Prostate gland (tissue), 2 donors: Measurements from ENCODE around the gene PTPN14. TPM values are rescaled to one million over a fixed set of nuclear protein-coding genes. Genes with fewer than 3 reads are reported as not detected.

ENCODE experiments used
- DNase-seq: peaks from one replicate; pipeline ENCODE4 v3.0.0-alpha.2; 2019; ENCODE audit warnings: low spot score
- H3K27ac ChIP-seq, 2 donors: fragments of 200-600 bp; sonication (generic); 2 replicates each; pipeline ENCODE4 v1.5.1; 2017 to 2019
- H3K27me3 ChIP-seq: fragments of 200-600 bp; sonication (generic); replicated peaks from 2 replicates; pipeline ENCODE4 v1.5.1; 2019; ENCODE audit not compliant: insufficient read depth
- H3K36me3 ChIP-seq, 2 donors: fragments of 200-600 bp; sonication (generic); 1 replicate in 1 of 2; 2 replicates in 1 of 2; pipeline versions ENCODE4 v1.5.1 to v1.8.1; 2017 to 2019
- H3K4me1 ChIP-seq: fragments of 200-600 bp; sonication (generic); replicated peaks from 2 replicates; pipeline ENCODE4 v1.5.1; 2019
- H3K4me3 ChIP-seq, 2 donors: fragments of 200-600 bp; sonication (generic); 2 replicates each; pipeline ENCODE4 v1.5.1; 2017 to 2019
- H3K9me3 ChIP-seq: fragments of 200-600 bp; sonication (generic); 2 replicates; pipeline ENCODE4 v1.5.1; 2017
- CTCF ChIP-seq, 4 experiments: fragments of 200-600 bp in 2 of 4; fragments of 450-650 bp in 2 of 4; sonication (generic) in 2 of 4; IDR thresholded peaks; 1 replicate in 3 of 4; 2 replicates in 1 of 4; pipeline ENCODE4 v1.5.1; 2016 to 2019; ENCODE audit warnings: antibody characterized with exemption in 4 of 4, mild to moderate bottlenecking in 2 of 4, moderate library complexity in 2 of 4
- POLR2A ChIP-seq: fragments of 450-650 bp; IDR thresholded peaks from one replicate; pipeline ENCODE4 v1.6.1; 2016; ENCODE audit warnings: antibody characterized with exemption, mild to moderate bottlenecking
- POLR2AphosphoS5 ChIP-seq: sonication (generic); formaldehyde crosslinking; IDR thresholded peaks from one replicate; pipeline ENCODE4 v1.6.1; 2017; ENCODE audit warnings: antibody characterized with exemption
- WGBS: methylation state at CpG from one replicate; pipeline ENCODE4 v1.1.5; 2018; 5-methylcytosine and 5-hydroxymethylcytosine counted together
- intact Hi-C: fragments of 100-400 bp; cut with DNase I; formaldehyde crosslinking; loops from one replicate; pipeline ENCODE4 v1.14.2; 2022
- total RNA-seq, 2 donors: library from RNA; depleted of rRNA; stranded (reverse); fragments of >200 nt; gene quantifications; one replicate each; pipeline ENCODE4 v1.1.0, GENCODE V29; 2016

The PTPN14 gene
- total RNA-seq, 2 donors from 2014 or later = 36.6 to 54.0 TPM

GRCh38 chr1:214389734-214390133 is 161.7 kb downstream of the PTPN14 start:
- DNase-seq = no peak
- Histone ChIP-seq H3K27ac (no peak overlapping the region), H3K36me3 (no peaks in the 10 kb centered on the region), H3K4me1 (no peaks in the 10 kb centered on the region), H3K9me3 (no peaks in the 10 kb centered on the region), H3K27me3 (no peaks in the 10 kb centered on the region), H3K4me3 (no peak overlapping the region)
- 79% methylated on average over 4 of the region's 4 CpGs for WGBS
- intact Hi-C loops = loop anchor here (5.0 kb wide), 1 partner anchor 198 kb away; no protein-coding TSS in a partner anchor
- no peak for TF ChIP-seq CTCF (IDR thresholded peaks at IDR 0.05)
- TF ChIP-seq POLR2AphosphoS5 = no peak
- TF ChIP-seq POLR2A = no peak

DNA sequence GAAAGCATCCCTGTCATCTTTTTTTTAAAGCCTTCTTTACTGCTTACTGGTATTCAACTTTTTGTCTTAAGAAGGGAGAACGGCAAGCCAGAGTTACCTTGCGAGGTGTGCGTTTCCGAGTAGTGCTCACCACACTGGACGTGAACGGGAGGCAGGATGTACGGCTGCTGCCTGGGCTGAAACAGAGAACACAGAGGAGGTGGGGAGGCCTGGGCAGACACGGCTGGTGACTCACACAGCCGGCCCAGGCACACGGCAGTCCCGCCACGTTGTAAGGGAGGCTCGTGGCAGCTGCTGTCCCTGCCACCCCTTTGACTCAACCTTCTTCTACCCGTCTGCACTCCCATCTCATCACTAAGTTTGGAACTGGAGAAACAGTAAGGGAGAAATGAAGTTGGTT is 164.7 kb downstream of the PTPN14 start:
- 79% methylated on average over 14 of the region's 14 CpGs for whole genome bisulfite sequencing
- TF ChIP-seq POLR2A (no peak), POLR2AphosphoS5 (no peak), CTCF (IDR thresholded peaks at IDR 0.05) (no peak)
- no peak overlapping the region for H3K4me3 ChIP-seq
- no peak overlapping the region for H3K27ac ChIP-seq
- intact Hi-C loops = loop anchor here (5.0 kb wide), 1 partner anchor 201 kb away; no protein-coding TSS in a partner anchor
- H3K36me3 ChIP-seq = peaks cover 0 to 11% of the 10 kb centered on the region in 2 donors
- no peaks in the 10 kb centered on the region for H3K4me1 ChIP-seq
- H3K9me3 ChIP-seq = no peaks in the 10 kb centered on the region
- H3K27me3 ChIP-seq = no peaks in the 10 kb centered on the region
- no peak for DNase-seq

DNA sequence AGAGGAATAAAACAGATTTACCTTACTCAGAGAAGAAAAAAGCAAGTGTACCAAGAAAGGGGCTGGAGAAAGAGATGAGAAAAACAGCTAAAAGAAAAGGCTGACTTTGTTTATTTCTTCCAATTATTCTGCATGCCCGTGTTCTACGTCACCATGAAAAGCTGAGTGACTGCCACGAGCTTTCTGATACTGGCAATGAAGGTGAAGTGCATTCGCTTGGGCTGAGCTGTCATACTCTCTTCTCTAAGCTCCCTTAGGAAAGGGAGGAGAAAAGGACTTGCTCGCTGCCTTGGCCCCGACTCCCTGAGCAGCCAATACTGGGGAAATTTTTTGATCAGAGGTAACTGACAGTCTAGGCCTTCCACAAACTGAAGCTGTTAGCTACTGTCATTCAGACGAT is 165.1 kb downstream of the PTPN14 start:
- intact Hi-C loops = loop anchor here (5.0 kb wide), 1 partner anchor 201 kb away; no protein-coding TSS in a partner anchor
- H3K4me1 ChIP-seq = no peaks in the 10 kb centered on the region
- peaks cover 0 to 11% of the 10 kb centered on the region in 2 donors for H3K36me3 ChIP-seq
- 92% methylated on average over 7 of the region's 7 CpGs for WGBS
- no peak overlapping the region for H3K4me3 ChIP-seq
- TF ChIP-seq CTCF (IDR thresholded peaks at IDR 0.05) (no peak), POLR2A (no peak), POLR2AphosphoS5 (no peak)
- no peaks in the 10 kb centered on the region for H3K9me3 ChIP-seq
- no peaks in the 10 kb centered on the region for H3K27me3 ChIP-seq
- H3K27ac ChIP-seq = no peak overlapping the region
- no peak for DNase-seq

- H3K36me3 ChIP-seq = peaks cover 0 to 11% of the 10 kb centered on the region in 2 donors
- H3K4me3 ChIP-seq = no peak overlapping the region
- no peaks in the 10 kb centered on the region for H3K4me1 ChIP-seq
- no peak overlapping the region for H3K27ac ChIP-seq
- no peaks in the 10 kb centered on the region for H3K9me3 ChIP-seq
- TF ChIP-seq CTCF (IDR thresholded peaks at IDR 0.05) (no peak), POLR2A (no peak), POLR2AphosphoS5 (no peak)
- H3K27me3 ChIP-seq = no peaks in the 10 kb centered on the region
- intact Hi-C loops = loop anchor here (5.0 kb wide), 1 partner anchor 202 kb away; no protein-coding TSS in a partner anchor
- no peak for DNase-seq
- 95% methylated on average over 1 of the region's 1 CpG for WGBS
These were observed 166.0 kb downstream of the PTPN14 start for GRCh38 chr1:214385428-214385827.

GRCh38 chr1:214384373-214385079 is 166.9 kb downstream of the PTPN14 start:
- intact Hi-C loops = loop anchor here (5.0 kb wide), 1 partner anchor 203 kb away; no protein-coding TSS in a partner anchor
- DNase-seq = no peak
- TF ChIP-seq CTCF (IDR thresholded peaks at IDR 0.05) (no peak), POLR2AphosphoS5 (no peak), POLR2A (no peak)
- 91% methylated on average over 18 of the region's 18 CpGs for WGBS
- Histone ChIP-seq H3K4me1 (no peaks in the 10 kb centered on the region), H3K27ac (no peak overlapping the region), H3K27me3 (no peaks in the 10 kb centered on the region), H3K9me3 (no peaks in the 10 kb centered on the region), H3K4me3 (no peak overlapping the region), H3K36me3 (peaks cover 0 to 11% of the 10 kb centered on the region in 2 donors)
